ENCODE results near the gene SMAD7.

GRCh38 chr18:48871391-48872166 lies 79.2 kb downstream of the SMAD7 start:
- TF ChIP-seq GATA2 (IDR thresholded peaks at IDR 0.05; ENCODE audit: low read depth, low read length) (no peak), GATA3 (IDR thresholded peaks at IDR 0.05; ENCODE audit: low read depth, low read length) (no peak)
